Stomach (tissue), 4 donors: ENCODE data around the gene PLEKHB2.

ENCODE experiments used
- CTCF ChIP-seq, 7 experiments: fragments of 450-650 bp in 4 of 7; fragments of 200-600 bp in 3 of 7; sonication (generic) in 3 of 7; IDR thresholded peaks; one replicate each; pipeline ENCODE4 v1.5.1; 2016 to 2019; ENCODE audit warnings: antibody characterized with exemption in 7 of 7, control low read depth in 2 of 7, mild to moderate bottlenecking in 1 of 7
- EP300 ChIP-seq: sonication (generic); formaldehyde crosslinking; IDR thresholded peaks from one replicate; pipeline ENCODE4 v1.6.1; 2017; ENCODE audit warnings: antibody characterized with exemption
- POLR2A ChIP-seq, 4 donors: fragments of 450-650 bp; IDR thresholded peaks; one replicate each; pipeline ENCODE4 v1.6.1; 2016; ENCODE audit warnings: antibody characterized with exemption in 4 of 4, control low read depth in 2 of 4, mild to moderate bottlenecking in 1 of 4, moderate library complexity in 1 of 4
- POLR2AphosphoS5 ChIP-seq, 3 donors: sonication (generic); formaldehyde crosslinking; IDR thresholded peaks; one replicate each; pipeline ENCODE4 v1.6.1; 2016; ENCODE audit warnings: antibody characterized with exemption in 3 of 3

- TF ChIP-seq CTCF (IDR thresholded peaks at IDR 0.05) (no peak), POLR2A (IDR thresholded peaks at IDR 0.05) (no peak), POLR2AphosphoS5 (IDR thresholded peaks at IDR 0.05) (no peak), EP300 (no peak)
These were observed 48.8 kb upstream of the PLEKHB2 start for GRCh38 chr2:131056204-131056931.
